GM18907 (cell line): ENCODE results near the gene ZNF260.
"Not testable (repeated sequence)": the region's sequence is repeated elsewhere in the genome, so short reads cannot be mapped to it uniquely, and the experiment has no call there.

Experiments
- ATAC-seq: cut with Tn5 transposase; IDR thresholded peaks from one replicate; pipeline ENCODE4 v1.9.1; 2021; ENCODE audit warnings: mild to moderate bottlenecking, moderate library complexity; ENCODE audit not compliant: unreplicated experiment

Gene ZNF260

GRCh38 chr19:36528194-36528920 lies at the start of gene ZNF260:
Gene ZNF260, minus strand, starts transcription at chr19:36528271. Its CDS starts 13,033 bp downstream, at chr19:36515238.
- ATAC-seq: peak; percentile 88

- ATAC-seq: no peak
These were observed 49.4 kb upstream of the ZNF260 start for GRCh38 chr19:36577271-36577996.

- ATAC-seq: no peak
These were observed 46.7 kb upstream of the ZNF260 start for GRCh38 chr19:36574741-36575140.

GRCh38 chr19:36573895-36574720 lies 46.0 kb upstream of the ZNF260 start:
- peak; percentile 13 for ATAC-seq

GRCh38 chr19:36573020-36573894 lies 45.2 kb upstream of the ZNF260 start, which contains the start of gene ZNF529:
Gene ZNF529, minus strand, starts transcription at chr19:36573292. Its CDS starts 946 bp downstream, at chr19:36572346.
- peak; percentile 91 for ATAC-seq

GRCh38 chr19:36572593-36573019 lies 44.5 kb upstream of the ZNF260 start:
- ATAC-seq: no peak

- ATAC-seq: no peak
These were observed 36.3 kb upstream of the ZNF260 start for GRCh38 chr19:36564391-36564790.

- ATAC-seq: no peak
These were observed 19.1 kb upstream of the ZNF260 start for GRCh38 chr19:36547001-36547732.

- ATAC-seq: peak; percentile 31
These were observed 949 bp upstream of the ZNF260 start for GRCh38 chr19:36528921-36529518.

- no peak for ATAC-seq
These were observed 238 bp downstream of the ZNF260 start for GRCh38 chr19:36527873-36528193.

GRCh38 chr19:36527341-36527740 lies 730 bp downstream of the ZNF260 start:
- ATAC-seq: no peak

- ATAC-seq: no peak
These were observed 1.5 kb downstream of the ZNF260 start for GRCh38 chr19:36526581-36526980.

- ATAC-seq: no peak
These were observed 3.5 kb downstream of the ZNF260 start for GRCh38 chr19:36524617-36525016.

- no peak for ATAC-seq
These were observed 14.0 kb downstream of the ZNF260 start for GRCh38 chr19:36514012-36514612.

GRCh38 chr19:36508325-36508724 lies 19.7 kb downstream of the ZNF260 start:
- no peak for ATAC-seq

GRCh38 chr19:36501973-36502372 lies 26.1 kb downstream of the ZNF260 start:
- no peak for ATAC-seq

GRCh38 chr19:36497001-36497400 lies 31.1 kb downstream of the ZNF260 start:
- ATAC-seq: no peak

- not testable (repeated sequence) for ATAC-seq
These were observed 35.2 kb downstream of the ZNF260 start for GRCh38 chr19:36492689-36493453.
